ENCODE results near the gene NRG2.

NRG2 gene

DNA sequence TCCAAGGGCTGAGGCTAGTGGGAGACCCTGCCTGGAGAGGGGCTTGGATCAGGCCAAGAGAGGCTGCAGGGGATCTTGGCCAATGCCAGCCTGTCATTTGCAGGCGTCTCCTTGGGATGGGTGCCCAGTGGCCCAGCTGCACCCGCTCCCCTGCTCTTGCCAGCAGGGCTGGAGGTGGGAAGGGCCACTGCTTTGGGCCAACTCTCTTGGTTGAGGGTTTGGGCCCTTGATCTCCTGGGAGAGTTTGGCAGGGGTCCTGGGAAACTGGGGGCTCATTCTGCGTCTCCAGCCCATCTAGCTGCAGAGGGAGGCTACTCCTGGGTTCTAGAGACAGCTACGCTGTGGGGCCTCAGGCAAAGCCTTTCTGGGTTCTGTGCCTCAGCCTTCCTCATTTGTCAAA lies 237.0 kb downstream of the NRG2 start:
- H3K4me1 ChIP-seq (ENCODE audit: control insufficient read depth in 2 of 2, insufficient read depth in 2 of 2, low read length in 2 of 2), result no peaks in the 10 kb centered on the region
- no peaks in the 10 kb centered on the region for H3K9me3 ChIP-seq (ENCODE audit: control insufficient read depth in 2 of 2, low read length in 2 of 2)
- no peak overlapping the region for H3K9ac ChIP-seq (ENCODE audit: low read depth in 1 of 2, low read length in 2 of 2)
- peaks cover 2 to 9% of the 10 kb centered on the region in 2 donors for H3K27me3 ChIP-seq (ENCODE audit: control insufficient read depth in 2 of 2, insufficient read depth in 2 of 2, low read length in 2 of 2)
- no peak overlapping the region for H3K27ac ChIP-seq (ENCODE audit: low read depth in 2 of 2, low read length in 2 of 2)
- no peaks in the 10 kb centered on the region for H3K36me3 ChIP-seq (ENCODE audit: control insufficient read depth in 2 of 2, insufficient read depth in 2 of 2, low read length in 2 of 2)
- no peak overlapping the region for H3K4me3 ChIP-seq (ENCODE audit: low read length in 2 of 2)

DNA sequence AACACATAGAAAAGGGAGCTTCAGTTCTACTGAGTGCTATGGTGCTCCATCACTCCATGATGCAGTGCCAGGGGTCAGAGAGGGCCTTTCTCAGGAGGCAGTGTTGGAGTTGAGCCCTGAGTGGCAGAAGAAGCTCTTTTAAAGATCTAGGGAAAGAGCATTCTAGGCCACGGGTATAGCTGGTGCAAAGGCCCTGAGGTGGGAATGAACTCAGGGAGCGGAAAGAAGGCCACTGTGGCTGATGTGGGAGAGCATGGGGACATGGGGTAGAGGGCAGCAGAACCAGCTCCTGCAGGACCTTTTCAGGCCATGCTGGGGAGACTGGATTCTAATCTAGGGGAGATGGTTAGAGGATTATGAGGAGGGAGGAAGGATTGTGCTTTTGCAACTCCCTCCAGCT lies 237.6 kb downstream of the NRG2 start:
- no peak overlapping the region for H3K9ac ChIP-seq (ENCODE audit: low read depth in 1 of 2, low read length in 2 of 2)
- H3K36me3 ChIP-seq (ENCODE audit: control insufficient read depth in 2 of 2, insufficient read depth in 2 of 2, low read length in 2 of 2), result no peaks in the 10 kb centered on the region
- H3K9me3 ChIP-seq (ENCODE audit: control insufficient read depth in 2 of 2, low read length in 2 of 2), result no peaks in the 10 kb centered on the region
- no peak overlapping the region for H3K27ac ChIP-seq (ENCODE audit: low read depth in 2 of 2, low read length in 2 of 2)
- H3K27me3 ChIP-seq (ENCODE audit: control insufficient read depth in 2 of 2, insufficient read depth in 2 of 2, low read length in 2 of 2), result peaks cover 2 to 9% of the 10 kb centered on the region in 2 donors
- H3K4me3 ChIP-seq (ENCODE audit: low read length in 2 of 2), result no peak overlapping the region
- no peaks in the 10 kb centered on the region for H3K4me1 ChIP-seq (ENCODE audit: control insufficient read depth in 2 of 2, insufficient read depth in 2 of 2, low read length in 2 of 2)

DNA sequence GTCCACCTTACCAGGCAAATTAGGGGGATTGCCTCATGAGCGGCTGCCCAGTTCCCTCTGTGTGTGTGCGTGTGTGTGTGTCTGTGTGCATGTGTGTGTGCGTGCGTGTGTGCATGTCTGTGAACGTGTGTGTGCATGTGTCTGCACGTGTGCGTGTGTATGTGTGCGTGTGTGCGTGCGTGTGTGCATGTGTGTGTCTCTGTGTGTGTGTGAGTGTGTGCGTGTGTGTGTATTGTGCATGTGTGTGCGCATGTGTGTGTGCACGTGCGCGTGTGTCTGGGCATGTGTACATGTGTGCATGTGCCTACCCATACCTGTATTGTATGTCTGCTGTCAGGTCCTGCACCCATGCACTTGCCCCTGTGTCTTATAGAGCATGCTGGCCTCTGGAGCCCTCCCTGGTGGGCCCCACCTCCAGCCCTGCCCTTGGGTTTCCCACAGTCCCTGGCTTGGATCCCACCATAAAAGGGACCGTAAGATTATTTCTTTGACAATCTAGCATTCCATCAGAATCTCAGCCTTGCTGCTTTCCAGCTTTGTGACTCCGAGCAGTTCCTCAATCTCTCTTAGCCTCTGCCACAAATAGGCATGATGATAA lies 238.2 kb downstream of the NRG2 start:
- no peaks in the 10 kb centered on the region for H3K4me1 ChIP-seq (ENCODE audit: control insufficient read depth in 2 of 2, insufficient read depth in 2 of 2, low read length in 2 of 2)
- no peaks in the 10 kb centered on the region for H3K36me3 ChIP-seq (ENCODE audit: control insufficient read depth in 2 of 2, insufficient read depth in 2 of 2, low read length in 2 of 2)
- H3K27ac ChIP-seq (ENCODE audit: low read depth in 2 of 2, low read length in 2 of 2), result no peak overlapping the region
- no peak overlapping the region for H3K4me3 ChIP-seq (ENCODE audit: low read length in 2 of 2)
- H3K27me3 ChIP-seq (ENCODE audit: control insufficient read depth in 2 of 2, insufficient read depth in 2 of 2, low read length in 2 of 2), result peaks cover under 1 to 9% of the 10 kb centered on the region in 2 donors
- no peak overlapping the region for H3K9ac ChIP-seq (ENCODE audit: low read depth in 1 of 2, low read length in 2 of 2)
- no peaks in the 10 kb centered on the region for H3K9me3 ChIP-seq (ENCODE audit: control insufficient read depth in 2 of 2, low read length in 2 of 2)

DNA sequence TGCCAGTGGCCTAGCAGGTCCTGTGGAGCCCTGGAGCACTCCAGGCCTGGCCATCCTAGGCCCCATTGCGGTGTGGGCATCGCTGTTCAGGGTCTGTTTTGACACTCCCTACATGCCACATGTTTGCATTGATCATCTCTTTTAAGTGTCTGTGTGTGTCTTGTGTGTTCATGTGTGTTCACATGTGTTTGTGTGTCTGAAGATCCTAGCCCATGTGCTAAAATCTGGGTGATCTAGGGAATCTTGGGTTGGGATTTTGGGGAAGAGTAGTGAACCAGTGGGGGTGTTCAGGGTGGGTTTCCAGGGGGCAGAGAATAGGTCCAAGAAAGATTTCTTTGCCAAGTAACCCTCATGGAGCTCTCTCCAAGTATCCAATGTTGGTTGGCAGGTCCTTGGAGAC lies 239.1 kb downstream of the NRG2 start:
- Histone ChIP-seq H3K4me3 (ENCODE audit: low read length in 2 of 2) (no peak overlapping the region), H3K36me3 (ENCODE audit: control insufficient read depth in 2 of 2, insufficient read depth in 2 of 2, low read length in 2 of 2) (no peaks in the 10 kb centered on the region), H3K4me1 (ENCODE audit: control insufficient read depth in 2 of 2, insufficient read depth in 2 of 2, low read length in 2 of 2) (no peaks in the 10 kb centered on the region), H3K27ac (ENCODE audit: low read depth in 2 of 2, low read length in 2 of 2) (no peak overlapping the region), H3K9me3 (ENCODE audit: control insufficient read depth in 2 of 2, low read length in 2 of 2) (no peaks in the 10 kb centered on the region), H3K9ac (ENCODE audit: low read depth in 1 of 2, low read length in 2 of 2) (no peak overlapping the region), H3K27me3 (ENCODE audit: control insufficient read depth in 2 of 2, insufficient read depth in 2 of 2, low read length in 2 of 2) (peaks cover 5 to 12% of the 10 kb centered on the region in 2 donors)

DNA sequence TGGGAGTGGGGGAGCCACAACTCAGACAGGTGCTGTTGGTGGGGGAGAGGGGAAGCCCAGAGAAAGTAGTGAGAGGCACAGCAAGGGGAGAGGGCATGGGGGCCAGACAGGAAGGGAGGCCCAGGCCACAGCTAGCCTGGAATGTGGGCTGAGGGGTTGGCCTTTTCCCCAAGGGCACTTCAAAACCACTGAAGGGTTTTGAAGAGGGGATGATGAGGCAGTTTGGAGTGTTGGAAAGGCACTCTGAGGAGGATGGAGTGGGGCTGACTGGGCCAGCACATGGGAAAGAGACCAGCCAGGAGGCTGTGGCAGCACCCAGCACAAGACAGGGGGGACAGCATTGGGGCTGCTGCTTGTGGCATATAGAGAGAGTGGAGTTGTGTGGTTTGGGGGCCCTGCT lies 243.7 kb downstream of the NRG2 start:
- no peaks in the 10 kb centered on the region for H3K36me3 ChIP-seq (ENCODE audit: control insufficient read depth in 2 of 2, insufficient read depth in 2 of 2, low read length in 2 of 2)
- no peak overlapping the region for H3K4me3 ChIP-seq (ENCODE audit: low read length in 2 of 2)
- no peak overlapping the region for H3K9ac ChIP-seq (ENCODE audit: low read depth in 1 of 2, low read length in 2 of 2)
- H3K27ac ChIP-seq (ENCODE audit: low read depth in 2 of 2, low read length in 2 of 2), result no peak overlapping the region
- no peaks in the 10 kb centered on the region for H3K9me3 ChIP-seq (ENCODE audit: control insufficient read depth in 2 of 2, low read length in 2 of 2)
- H3K27me3 ChIP-seq (ENCODE audit: control insufficient read depth in 2 of 2, insufficient read depth in 2 of 2, low read length in 2 of 2), result peaks cover 39 to 45% of the 10 kb centered on the region in 2 donors
- no peaks in the 10 kb centered on the region for H3K4me1 ChIP-seq (ENCODE audit: control insufficient read depth in 2 of 2, insufficient read depth in 2 of 2, low read length in 2 of 2)

DNA sequence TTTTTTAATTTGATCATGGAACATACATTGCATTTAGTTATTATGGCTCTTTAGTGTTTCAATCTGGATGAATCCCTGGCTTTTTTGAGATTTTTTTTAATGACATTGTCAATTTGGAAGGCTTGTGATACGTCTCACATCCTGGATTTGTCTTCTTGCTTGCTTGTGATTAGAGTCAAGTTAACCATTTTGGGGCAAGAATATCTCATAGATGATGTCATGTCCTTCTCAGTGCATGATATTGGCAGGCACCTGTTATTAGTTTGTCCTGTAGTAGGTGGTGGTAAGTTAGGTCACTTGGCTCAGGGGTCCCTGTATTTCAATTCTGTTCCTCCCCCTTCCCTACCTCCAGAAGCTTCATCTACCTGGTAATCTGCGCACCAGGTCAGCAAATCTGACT lies 244.2 kb downstream of the NRG2 start:
- H3K27me3 ChIP-seq (ENCODE audit: control insufficient read depth in 2 of 2, insufficient read depth in 2 of 2, low read length in 2 of 2), result peaks cover 43 to 50% of the 10 kb centered on the region in 2 donors
- no peak overlapping the region for H3K9ac ChIP-seq (ENCODE audit: low read depth in 1 of 2, low read length in 2 of 2)
- H3K9me3 ChIP-seq (ENCODE audit: control insufficient read depth in 2 of 2, low read length in 2 of 2), result no peaks in the 10 kb centered on the region
- no peak overlapping the region for H3K4me3 ChIP-seq (ENCODE audit: low read length in 2 of 2)
- no peaks in the 10 kb centered on the region for H3K4me1 ChIP-seq (ENCODE audit: control insufficient read depth in 2 of 2, insufficient read depth in 2 of 2, low read length in 2 of 2)
- no peaks in the 10 kb centered on the region for H3K36me3 ChIP-seq (ENCODE audit: control insufficient read depth in 2 of 2, insufficient read depth in 2 of 2, low read length in 2 of 2)
- H3K27ac ChIP-seq (ENCODE audit: low read depth in 2 of 2, low read length in 2 of 2), result no peak overlapping the region

DNA sequence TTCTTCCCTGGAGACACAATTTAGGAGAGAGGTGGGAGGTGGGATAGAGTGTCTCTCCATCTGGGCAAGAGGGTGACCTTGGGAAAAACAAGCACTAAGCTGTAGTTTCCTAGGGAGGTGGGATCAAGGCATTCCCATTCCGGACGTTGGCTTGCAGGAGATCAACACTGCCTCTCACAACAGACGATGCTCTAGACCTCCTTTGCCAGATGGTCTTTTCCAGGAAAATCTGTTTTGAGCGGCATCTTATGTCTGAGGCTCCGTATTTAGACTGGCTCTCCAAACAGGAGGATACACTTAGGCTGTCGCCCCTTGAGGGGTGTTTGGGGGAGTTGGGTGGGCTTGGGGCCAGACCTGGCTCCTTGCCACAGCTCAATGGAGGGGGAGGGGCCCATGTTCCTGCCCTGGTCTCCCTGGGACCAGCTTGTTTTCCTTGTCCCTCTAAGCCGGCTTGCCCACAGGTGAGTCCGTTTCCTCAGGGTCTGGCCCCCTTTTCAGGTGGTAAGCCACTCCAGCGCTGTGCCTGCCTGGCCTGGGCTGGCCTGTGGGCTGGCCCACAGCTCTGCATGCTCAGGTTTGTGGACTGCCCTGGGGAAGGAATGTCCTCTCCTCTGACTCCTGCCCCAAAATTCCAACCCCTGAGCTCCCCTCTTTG lies 245.1 kb downstream of the NRG2 start:
- Histone ChIP-seq H3K4me3 (ENCODE audit: low read length in 2 of 2) (no peak overlapping the region), H3K27me3 (ENCODE audit: control insufficient read depth in 2 of 2, insufficient read depth in 2 of 2, low read length in 2 of 2) (peaks cover 47 to 55% of the 10 kb centered on the region in 2 donors), H3K36me3 (ENCODE audit: control insufficient read depth in 2 of 2, insufficient read depth in 2 of 2, low read length in 2 of 2) (no peaks in the 10 kb centered on the region), H3K4me1 (ENCODE audit: control insufficient read depth in 2 of 2, insufficient read depth in 2 of 2, low read length in 2 of 2) (no peaks in the 10 kb centered on the region), H3K27ac (ENCODE audit: low read depth in 2 of 2, low read length in 2 of 2) (no peak overlapping the region), H3K9me3 (ENCODE audit: control insufficient read depth in 2 of 2, low read length in 2 of 2) (no peaks in the 10 kb centered on the region), H3K9ac (ENCODE audit: low read depth in 1 of 2, low read length in 2 of 2) (no peak overlapping the region)

DNA sequence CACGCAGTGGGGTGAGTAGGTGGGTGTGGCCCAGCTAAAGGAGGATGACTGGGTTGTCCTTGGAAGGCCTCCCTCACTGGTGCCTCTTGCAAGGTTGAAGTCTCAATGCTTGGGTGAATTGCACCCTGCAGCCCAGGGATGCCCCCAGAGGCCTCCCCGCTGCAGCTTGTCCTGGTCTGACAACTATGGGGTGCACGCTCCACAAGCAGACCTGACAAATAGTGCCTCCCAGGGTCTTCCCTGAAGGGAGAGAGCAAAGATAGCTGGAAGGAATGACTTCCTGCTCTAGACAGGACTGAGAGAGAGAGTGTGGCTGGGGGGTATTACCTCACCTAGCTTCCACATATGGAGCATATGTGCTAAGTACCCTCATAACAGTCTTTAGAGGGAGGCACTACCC lies 245.8 kb downstream of the NRG2 start:
- H3K9ac ChIP-seq (ENCODE audit: low read depth in 1 of 2, low read length in 2 of 2), result no peak overlapping the region
- no peaks in the 10 kb centered on the region for H3K36me3 ChIP-seq (ENCODE audit: control insufficient read depth in 2 of 2, insufficient read depth in 2 of 2, low read length in 2 of 2)
- H3K9me3 ChIP-seq (ENCODE audit: control insufficient read depth in 2 of 2, low read length in 2 of 2), result no peaks in the 10 kb centered on the region
- H3K27ac ChIP-seq (ENCODE audit: low read depth in 2 of 2, low read length in 2 of 2), result no peak overlapping the region
- H3K4me1 ChIP-seq (ENCODE audit: control insufficient read depth in 2 of 2, insufficient read depth in 2 of 2, low read length in 2 of 2), result no peaks in the 10 kb centered on the region
- H3K4me3 ChIP-seq (ENCODE audit: low read length in 2 of 2), result no peak overlapping the region
- H3K27me3 ChIP-seq (ENCODE audit: control insufficient read depth in 2 of 2, insufficient read depth in 2 of 2, low read length in 2 of 2), result peaks cover 47 to 55% of the 10 kb centered on the region in 2 donors
